Activated CD8-positive, alpha-beta memory T cell treated with anti-CD3 and anti-CD28 coated beads for 1 hour (primary cell): ENCODE measurements around the gene SDHAF2.
"Not testable (repeated sequence)": the region's sequence is repeated elsewhere in the genome, so short reads cannot be mapped to it uniquely, and the experiment has no call there.

Experiments used
- DNase-seq, 2 donors: peaks; one replicate each; pipeline ENCODE4 v3.0.0-alpha.2; 2020; ENCODE audit warnings: low read depth in 1 of 2; ENCODE audit errors: extremely low read depth in 1 of 2

The SDHAF2 gene

DNA sequence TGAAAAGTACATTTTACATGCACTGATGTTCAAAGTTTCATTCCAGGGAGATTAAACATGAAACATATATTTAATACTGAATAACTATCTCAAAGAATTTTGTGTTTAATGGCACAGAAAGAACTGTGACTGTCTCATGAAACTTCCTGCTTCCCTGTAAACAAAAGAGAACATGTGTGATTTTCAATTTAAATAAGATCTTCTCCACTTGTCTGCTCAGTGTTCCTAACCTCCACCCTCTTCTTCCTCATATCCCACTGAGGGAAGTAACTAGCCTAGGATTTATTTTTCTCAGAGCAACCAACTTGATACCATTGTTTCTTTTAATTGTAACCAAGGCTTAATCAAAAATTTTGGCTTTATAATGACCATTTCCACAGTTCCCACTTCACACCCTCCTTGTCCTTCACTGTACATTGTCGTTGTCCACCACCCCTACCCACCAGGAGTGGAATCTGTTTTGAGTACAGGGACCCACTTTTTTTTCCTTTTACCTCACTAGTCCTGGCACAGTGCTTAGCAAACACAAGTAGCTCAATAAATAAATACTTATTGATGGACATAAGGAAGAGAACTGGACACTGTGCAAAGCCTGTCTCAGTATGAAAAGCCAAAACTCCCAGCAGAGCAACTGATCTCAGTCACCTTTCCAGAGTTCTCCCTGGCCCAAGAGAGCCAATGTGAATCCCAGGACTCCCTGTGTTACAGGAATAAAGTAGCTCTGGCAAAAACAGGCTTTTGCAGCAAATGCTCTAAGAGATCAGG, 4.4 kb upstream of the SDHAF2 start:
- DNase-seq: no peak

DNA sequence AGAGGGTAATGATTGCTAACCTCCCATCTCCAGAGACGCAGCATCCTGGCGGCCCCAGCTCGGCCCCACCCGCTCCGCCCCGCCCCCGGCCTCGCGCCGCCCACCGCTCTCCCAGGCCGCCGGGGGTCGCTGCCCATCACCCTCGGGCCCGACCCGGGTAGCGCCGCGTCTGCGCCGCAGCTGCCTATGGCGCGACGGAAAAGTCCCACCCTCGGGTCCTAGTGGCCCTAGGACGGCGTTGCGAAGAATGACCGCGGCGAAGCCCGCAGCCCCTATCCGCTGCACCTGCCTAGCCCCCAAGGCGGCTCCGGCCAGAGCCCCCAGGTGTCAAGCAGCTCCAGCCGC, 606 bp upstream of the SDHAF2 start:
- DNase-seq: peak; percentile 30 to 54

DNA sequence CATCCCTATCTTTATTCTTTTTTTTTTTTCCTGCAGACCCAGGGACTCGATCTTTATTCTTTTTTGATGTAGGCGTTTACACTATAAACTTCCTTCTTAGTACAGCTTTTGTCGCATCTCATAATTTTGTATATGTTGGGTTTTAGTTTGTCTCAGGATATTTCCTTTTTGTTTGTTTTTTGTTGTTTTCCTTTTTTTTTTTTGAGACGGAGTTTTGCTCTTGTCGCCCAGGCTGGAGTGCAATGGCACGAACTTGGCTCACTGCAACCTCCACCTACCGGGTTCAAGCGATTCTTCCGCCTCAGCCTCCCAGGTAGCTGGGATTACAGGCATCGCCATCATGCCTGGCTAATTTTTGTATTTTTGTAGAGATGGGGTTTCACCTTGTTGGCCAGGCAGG, 915 bp downstream of the SDHAF2 start:
- not testable (repeated sequence) for DNase-seq

DNA sequence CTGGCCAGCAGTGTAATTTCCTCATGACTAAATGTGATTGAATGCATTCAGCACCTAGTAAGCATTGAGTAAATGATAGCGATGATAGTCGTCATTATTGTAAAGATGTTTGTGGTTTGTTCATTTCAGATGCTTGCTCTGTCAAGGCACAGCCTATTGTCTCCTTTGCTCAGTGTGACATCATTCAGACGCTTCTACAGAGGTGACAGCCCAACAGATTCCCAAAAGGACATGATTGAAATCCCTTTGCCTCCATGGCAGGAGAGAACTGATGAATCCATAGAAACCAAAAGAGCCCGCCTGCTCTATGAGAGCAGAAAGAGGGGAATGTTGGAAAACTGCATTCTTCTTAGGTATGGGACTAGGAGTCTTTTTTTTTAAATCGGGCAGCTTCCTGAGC, 7.6 kb downstream of the SDHAF2 start:
- no peak for DNase-seq

DNA sequence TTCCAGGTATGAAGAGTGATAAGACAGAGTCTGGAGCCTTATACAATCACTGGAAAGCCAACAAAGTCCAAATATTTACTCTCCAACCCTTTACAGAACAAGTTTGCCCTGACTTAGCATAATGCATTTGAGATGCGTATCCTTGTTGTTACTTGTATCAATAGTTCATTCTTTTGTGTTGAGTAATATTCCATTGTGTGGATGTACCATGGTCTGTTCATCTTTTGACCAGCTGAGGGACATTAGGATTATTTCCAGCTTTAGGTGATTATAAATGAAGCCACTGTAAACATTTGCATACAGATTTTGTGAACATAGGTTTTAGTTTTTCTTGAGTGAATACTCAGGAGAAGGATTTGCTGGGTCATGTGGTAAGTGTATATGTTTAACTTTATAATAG, 9.7 kb downstream of the SDHAF2 start:
- DNase-seq: no peak

DNA sequence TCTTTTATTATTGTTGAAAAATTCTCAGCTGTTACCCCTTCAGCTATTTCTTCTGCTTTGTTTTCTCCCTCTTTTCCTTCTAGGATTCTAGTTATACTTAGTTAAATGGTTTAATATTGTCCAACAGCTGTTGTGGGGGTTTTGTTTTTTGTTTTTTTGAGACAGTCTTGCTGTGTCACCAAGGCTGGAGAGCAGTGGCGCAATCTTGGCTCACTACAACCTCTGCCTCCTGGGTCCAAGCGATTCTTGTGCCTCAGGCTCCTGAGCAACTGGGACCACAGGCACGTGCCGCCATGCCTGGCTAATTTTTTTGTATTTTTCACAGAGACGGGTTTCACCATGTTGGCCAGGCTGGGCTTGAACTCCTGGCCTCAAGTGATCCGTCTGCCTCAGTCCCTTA, 12.7 kb downstream of the SDHAF2 start:
- DNase-seq: no peak

DNA sequence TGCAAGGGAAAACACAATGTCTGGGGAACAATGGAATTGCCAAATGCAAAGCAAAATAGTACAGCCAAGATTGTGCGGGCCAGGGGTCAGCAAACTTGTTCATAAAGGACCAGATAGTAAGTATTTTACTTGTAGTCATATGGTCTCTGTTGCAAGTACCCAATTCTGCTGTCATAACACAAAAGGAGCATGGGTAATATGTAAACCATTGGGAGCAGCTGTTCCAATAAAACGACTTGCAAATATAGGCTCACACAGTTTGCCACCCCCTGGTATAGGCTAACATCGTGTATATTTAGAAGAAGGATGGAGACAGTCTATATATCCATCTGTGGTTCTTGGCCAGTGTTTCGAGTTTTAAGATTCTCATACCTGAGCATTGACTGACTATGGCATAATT, 15.6 kb downstream of the SDHAF2 start:
- no peak for DNase-seq

DNA sequence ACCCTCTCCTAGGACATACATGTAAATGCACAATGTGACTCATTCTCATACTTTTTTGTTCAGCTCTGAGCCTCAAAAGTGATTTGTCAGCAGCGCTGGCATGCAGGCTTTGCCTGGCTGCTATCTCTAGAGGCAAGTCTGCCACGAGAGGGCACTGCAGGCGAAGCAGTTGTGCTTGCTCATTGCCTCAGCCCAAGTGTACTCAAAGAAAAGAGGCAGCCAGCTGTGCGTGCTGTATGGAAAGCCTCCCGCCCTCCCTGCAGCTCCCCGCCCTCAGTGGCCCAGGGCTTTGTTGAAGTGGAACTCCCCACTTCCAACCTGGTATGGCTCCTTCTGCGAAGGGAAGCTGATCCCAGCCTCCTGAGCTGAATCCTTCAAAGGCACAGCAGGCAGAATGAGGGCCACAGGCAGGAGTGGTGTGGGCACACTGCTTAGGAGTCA, 16.3 kb downstream of the SDHAF2 start:
- DNase-seq: peak; percentile 27 to 53

DNA sequence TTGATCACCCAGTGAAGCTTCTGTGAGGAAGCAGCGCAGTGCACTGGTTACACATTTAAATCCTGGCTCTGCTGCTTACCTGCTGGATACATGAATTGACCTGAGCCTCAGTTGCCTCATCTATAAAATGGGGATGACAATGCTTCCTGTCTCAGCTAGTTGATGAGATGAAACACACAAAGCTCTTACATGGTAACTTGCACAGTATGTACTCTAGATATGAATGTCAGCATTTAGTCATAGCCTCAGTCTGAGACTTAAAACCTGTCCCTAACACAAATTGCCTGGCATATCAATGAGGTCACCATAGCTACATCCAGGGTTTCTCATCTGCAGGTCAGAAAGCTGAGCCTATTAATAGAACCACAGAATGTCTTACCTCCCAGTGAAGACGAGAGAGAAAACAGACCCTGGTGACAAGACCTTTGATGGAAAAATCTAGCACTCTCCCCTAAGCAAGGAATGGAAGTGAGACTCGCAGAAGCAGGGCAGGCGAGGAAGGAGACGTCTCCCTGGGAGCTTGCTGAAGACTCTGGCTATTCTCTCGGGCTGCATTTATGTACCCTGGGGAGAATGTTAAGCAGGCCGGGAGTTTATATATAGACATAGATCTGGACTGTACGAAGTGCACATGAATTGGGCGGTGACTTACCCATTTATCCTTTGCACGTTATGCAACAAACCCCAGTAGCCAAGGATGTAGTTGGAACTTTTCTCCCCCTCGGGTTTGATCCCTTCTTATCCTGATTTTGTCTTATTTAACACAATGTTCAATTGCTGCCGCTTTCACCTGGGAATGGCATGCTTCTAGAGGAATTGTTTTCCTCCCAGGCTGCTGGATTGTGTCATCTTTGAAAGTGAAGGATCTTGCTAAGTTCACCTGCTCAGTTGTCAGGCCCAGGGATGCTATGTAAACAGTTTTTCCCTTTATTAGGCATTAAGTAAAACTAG, 18.0 kb downstream of the SDHAF2 start:
- DNase-seq: no peak

DNA sequence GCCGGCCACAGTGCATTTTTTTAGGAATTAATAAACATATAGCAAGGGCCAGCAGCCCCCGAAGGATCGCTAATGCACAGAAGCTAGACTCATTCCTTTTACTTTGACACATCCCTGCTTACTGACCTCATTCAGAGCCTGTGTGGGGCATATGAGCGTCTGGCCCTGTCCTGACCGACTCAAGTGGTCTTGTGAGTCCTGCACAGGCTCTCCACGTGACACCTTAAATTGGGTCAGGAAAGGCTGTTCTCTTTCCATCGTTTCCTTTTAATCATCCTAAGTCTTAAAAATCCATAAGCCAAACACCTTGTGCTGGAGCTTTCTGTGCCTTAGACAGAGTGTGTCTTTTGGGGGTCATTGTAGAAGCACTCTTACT, 18.6 kb downstream of the SDHAF2 start:
- no peak for DNase-seq

DNA sequence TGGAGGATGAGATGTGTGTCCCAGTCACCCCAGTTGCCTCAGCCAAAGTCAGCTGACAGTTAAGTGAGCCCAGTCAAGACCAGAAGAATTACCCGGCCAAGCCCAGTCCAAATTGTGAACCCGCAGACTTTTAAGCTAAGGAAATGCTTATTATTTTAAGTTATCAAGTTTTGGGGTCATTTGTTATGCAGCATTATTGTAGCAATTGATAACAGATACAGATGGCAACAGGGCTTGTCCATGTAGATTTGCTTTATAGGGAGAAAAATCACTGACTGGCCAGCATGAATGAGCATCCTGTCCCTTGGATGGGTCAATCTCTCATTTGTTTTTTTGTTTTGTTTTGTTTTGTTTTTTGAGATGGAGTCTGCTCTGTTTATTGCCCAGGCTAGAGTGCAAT, 22.9 kb downstream of the SDHAF2 start:
- no peak for DNase-seq

DNA sequence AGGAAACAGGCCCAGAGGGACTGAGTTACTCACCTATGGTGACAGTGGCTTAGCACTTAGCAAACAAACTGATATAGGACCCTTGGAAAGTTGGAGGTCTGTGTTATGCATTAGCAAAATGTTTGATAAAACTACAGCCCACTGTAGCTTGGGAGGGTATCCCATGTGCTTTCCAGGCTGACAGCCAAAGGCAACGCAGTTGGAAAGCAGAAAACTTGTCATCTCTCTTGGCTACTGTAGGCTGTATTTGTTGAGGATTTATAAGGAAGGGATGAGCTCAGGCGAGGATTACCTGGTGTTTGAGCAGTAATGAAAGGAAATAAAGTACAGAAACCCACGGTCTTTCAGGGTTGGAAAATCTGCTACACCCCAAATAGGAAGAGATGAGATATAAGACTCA, 23.8 kb downstream of the SDHAF2 start:
- DNase-seq: no peak

DNA sequence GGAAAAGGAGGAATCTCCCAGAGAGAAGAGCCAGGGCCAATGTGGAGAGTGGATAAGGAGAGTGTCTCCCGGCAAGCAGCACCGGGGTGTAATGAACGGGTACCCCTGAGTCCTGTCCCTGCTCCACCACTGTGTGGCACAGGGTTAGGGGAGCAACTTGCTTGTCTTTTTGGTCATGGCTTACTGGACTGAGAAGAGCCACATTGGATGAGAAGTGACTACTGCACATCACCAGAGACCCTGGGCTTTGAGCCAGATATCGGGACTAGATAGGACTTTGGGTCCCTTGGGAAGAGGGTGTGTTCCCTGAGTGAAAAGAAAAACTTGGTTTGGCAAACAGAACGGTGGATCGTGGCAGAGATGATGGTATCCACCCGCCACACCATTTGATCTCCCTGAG, 24.6 kb downstream of the SDHAF2 start:
- no peak for DNase-seq

DNA sequence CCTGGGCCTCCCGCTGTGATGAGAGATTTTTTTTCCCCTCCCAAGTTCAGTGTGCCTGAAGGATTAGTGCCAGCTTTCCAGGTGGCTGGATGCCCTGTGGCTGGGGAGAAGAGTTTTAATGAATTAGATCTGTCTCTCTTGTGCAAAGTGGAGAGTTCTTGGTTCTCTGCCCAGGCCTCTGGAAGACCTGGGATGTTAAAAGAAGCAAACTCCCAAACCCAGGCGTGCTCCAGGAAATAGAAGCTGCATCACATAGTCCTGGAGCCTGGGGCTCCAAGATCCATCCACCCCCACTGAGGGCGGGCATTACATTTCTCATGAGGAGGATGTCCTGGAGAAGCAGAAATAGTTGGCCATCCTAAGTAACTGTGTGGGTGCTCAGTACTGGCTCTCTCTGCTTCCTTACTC, 30.6 kb downstream of the SDHAF2 start:
- no peak for DNase-seq

DNA sequence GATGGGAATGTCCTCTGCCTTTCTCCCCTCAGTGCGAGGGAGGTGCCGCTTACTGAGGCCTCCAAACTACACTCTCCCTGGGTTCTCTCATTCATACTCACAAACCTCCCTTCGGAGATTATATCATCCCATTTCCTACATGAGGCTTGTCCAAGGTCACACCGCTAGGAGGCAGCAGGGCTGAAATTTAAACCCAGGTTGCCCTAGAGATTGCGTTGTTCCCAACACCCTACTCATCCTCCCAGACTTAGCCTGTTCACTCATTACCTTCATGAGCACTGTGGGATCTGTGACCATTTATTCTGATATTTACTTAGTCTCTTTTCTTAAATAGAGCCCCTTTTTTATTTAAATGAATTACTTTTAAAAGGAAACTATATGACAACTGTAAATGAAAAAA, 31.1 kb downstream of the SDHAF2 start:
- DNase-seq: no peak

DNA sequence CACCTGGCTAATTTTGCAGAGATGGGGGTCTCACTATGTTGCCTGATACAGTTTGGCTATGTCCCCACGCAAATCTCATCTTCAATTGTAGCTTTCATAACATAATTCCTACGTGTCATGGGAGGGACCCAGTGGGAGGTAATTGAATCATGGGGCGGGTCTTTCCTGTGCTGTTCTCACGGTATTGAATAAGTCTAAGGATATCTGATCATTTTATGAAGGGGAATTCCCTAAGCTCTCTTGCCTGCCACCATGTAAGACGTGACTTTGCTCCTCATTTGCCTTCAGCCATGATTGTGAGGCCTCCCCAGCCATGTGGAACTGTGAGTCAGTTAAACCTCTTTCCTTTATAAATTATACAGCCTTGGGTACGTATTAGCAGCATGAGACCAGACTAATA, 37.7 kb downstream of the SDHAF2 start:
- DNase-seq: not testable (repeated sequence)

DNA sequence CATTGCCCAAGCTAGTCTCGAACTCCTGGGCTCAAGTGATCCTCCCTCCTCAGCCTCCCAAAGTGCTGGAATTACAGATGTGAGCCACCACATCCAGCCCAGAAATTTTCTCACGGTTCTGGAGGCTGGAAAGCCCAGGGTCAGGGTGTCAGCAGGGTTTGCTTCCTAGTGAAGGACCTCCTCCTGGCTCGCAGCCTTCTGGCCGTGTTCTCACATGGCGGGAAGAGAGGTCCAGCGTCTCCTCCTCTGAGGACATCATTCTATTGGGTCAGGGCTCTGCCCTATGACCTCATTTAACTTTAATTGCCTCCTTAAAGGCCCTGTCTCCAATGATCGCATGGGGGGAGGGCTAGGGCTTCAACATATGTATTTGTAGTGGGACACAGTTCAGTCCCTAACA, 38.1 kb downstream of the SDHAF2 start:
- no peak for DNase-seq

DNA sequence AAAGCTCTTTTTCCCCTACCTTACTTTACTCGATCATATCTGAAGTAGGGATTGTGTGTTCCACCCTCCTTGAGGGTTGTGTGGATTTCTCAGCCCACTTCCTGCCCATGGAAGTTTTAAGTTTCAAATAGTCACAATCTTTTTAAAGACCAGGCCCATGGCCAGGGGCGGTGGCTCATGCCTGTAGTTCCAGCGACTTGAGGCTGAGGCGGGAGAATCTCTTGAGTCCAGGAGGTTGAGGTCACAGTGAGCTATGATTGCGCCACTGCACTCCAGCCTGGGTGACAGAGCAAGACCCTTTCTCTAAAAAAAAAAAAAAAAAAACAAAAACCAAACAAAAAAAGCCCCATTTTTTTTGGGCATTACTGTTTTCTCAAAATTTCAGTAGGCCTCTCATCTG, 42.4 kb downstream of the SDHAF2 start:
- no peak for DNase-seq

DNA sequence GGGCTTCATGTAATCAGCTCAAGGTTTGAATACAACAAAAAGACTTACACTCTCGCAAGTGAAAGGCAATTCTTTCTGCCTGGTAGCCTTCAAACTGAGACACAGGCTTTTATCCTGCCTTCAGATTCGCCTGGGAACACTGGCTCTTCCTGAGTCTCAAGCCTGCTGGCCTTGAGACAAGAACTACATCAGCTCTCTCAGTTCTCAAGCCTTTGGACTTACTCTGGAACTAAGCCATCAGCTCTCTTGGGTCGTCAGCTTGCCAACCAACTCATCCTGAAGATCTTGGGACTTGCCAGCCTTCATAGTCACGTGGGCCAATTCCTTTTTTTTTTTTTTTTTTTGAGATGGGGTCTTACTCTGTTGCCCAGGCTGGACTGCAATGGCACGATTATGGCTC, 42.9 kb downstream of the SDHAF2 start:
- no peak for DNase-seq

DNA sequence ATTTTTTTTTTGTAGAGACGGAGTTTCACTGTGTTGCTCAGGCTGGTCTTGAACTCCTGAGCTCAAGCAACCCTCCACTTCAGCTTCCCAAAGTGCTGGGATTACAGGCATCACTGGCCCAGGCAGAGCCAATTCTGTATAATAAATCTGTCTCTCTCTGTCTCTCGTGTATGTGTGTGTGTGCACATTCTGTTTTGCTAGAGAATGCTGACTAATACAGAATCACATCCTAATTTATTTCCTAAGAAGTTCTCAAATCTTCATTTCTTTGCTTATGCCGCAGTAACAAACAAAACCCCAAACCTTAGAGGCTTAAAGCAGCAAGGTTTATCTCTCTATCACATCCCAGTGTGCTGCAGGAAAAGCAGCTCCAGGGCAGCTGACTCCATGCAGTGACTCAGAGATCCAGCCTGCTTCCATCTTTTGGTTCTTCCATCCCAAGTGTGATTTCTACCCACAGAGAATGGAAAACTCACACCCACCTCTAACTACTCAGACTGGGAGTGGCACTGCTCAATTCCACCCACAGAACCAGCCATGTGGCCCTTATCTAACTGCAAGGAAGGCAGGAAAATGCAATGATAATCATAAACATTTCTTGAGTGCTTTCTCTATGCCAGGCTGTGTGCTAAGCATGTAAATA, 43.6 kb downstream of the SDHAF2 start:
- no peak for DNase-seq

DNA sequence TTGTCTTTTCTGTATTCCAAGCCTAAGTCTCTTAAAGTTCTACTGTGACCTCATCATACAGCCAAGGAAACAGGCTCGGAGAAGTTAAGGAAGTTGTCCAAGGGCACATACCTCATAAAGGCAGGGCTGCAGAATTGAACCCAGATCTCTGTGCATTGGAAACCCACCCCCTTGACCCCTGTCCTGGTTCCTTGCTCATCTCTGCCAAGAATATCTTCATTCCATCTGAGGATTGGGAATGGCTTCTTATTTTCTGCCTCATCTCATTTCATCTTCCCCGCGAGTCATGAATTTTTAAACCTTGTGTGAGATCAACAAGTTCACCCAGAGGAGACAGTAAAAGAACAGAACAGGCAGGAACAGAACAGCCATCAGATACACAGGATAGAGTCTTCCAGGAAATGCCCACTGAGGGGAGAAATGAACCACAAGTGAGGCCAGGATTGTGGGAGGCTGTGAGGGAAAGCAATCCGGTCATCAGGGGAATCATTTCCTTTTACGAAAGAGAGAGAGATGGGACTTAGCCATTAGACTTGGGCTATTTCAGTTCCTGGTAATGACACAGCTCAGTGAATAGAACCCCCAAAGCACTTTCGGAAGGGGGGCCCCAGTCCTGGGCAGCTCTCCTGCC, 44.2 kb downstream of the SDHAF2 start:
- no peak for DNase-seq
